HFFc6 (cell line): Measurements from ENCODE around the gene CCS. TPM values are rescaled to one million over a fixed set of nuclear protein-coding genes. Genes with fewer than 3 reads are reported as not detected.

Source experiments
- DNase-seq: peaks from one replicate; pipeline ENCODE4 v3.0.0-alpha.2; 2018
- H3K27ac Mint-ChIP-seq: 2 replicates; pipeline ENCODE4 v1.8.0; 2020; ENCODE audit warnings: mild to moderate bottlenecking, mixed read lengths
- H3K27me3 Mint-ChIP-seq: 2 replicates; pipeline ENCODE4 v1.8.0; 2021; ENCODE audit warnings: mild to moderate bottlenecking, moderate library complexity, mixed read lengths; ENCODE audit not compliant: insufficient read depth
- H3K36me3 Mint-ChIP-seq: 2 replicates; pipeline ENCODE4 v1.8.0; 2021; ENCODE audit warnings: low read depth, mixed read lengths
- H3K4me1 Mint-ChIP-seq: 2 replicates; pipeline ENCODE4 v1.8.0; 2020; ENCODE audit warnings: low read depth, mixed read lengths
- H3K4me3 Mint-ChIP-seq: 2 replicates; pipeline ENCODE4 v1.8.0; 2020; ENCODE audit warnings: mild to moderate bottlenecking, moderate library complexity, mixed read lengths
- H3K9me3 Mint-ChIP-seq: 2 replicates; pipeline ENCODE4 v1.8.0; 2020; ENCODE audit warnings: mild to moderate bottlenecking, mixed read lengths
- total RNA-seq, 6 experiments: library from RNA; stranded (reverse); fragmentation: NEBNext Ultra II Directional; extraction: Animal tissue kit (Norgen Biotek cat#: 25700); gene quantifications; 2 replicates in 1 of 6; 3 replicates in 5 of 6; pipeline ENCODE4 v1.2.3, GENCODE V29; 2021
- TF ChIP-seq, protein P1 (sequence below): fragments of 200-600 bp; sonication (generic); IDR thresholded peaks from 2 replicates; pipeline ENCODE4 v1.5.0; 2021; ENCODE audit warnings: antibody characterized with exemption, mild to moderate bottlenecking

The CCS gene
- total RNA-seq, 6 experiments from 2014 or later, result 25.8 to 27.4 (median 26.5) TPM

DNA sequence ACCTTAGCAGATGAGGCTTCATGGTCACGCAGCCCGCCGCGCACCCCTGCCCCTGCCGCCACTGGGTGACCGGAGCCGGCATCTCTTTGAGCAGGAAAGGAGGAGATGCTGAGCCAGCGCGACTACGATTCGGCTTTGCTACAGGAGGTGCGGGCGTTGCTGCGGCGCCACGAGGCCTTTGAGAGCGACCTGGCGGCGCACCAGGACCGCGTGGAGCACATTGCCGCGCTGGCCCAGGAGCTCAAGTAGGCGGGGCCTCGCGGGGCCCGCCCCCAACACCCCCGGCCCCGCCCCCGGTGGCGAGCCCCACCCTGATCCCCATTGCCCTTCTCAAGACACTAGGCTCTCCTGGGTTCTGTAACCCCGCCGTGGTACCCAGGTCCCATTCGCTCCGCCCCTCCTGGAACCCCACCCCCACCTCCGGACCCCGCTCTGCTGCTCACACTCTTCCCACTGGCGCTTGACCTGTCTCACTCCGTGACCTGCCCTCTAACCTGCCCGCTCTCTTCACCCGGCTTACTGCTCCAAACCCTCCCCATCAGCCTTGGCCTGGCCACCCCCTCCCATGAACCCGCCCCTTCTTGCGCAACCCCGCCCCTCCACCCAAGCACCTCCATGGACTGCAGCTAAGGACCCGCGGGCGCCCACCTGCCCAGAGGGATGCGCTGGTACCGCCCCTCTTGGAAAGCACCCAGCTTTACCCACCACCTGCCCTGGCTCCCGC is 33.7 kb upstream of the CCS start:
- DNase-seq, result no peak
- no peaks in the 10 kb centered on the region for H3K9me3 Mint-ChIP-seq
- TF ChIP-seq, protein P1, sequence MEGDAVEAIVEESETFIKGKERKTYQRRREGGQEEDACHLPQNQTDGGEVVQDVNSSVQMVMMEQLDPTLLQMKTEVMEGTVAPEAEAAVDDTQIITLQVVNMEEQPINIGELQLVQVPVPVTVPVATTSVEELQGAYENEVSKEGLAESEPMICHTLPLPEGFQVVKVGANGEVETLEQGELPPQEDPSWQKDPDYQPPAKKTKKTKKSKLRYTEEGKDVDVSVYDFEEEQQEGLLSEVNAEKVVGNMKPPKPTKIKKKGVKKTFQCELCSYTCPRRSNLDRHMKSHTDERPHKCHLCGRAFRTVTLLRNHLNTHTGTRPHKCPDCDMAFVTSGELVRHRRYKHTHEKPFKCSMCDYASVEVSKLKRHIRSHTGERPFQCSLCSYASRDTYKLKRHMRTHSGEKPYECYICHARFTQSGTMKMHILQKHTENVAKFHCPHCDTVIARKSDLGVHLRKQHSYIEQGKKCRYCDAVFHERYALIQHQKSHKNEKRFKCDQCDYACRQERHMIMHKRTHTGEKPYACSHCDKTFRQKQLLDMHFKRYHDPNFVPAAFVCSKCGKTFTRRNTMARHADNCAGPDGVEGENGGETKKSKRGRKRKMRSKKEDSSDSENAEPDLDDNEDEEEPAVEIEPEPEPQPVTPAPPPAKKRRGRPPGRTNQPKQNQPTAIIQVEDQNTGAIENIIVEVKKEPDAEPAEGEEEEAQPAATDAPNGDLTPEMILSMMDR, result no peak
- no peak overlapping the region for H3K27ac Mint-ChIP-seq
- H3K36me3 Mint-ChIP-seq, result no peaks in the 10 kb centered on the region
- no peaks in the 10 kb centered on the region for H3K4me1 Mint-ChIP-seq
- peaks cover 24% of the 10 kb centered on the region for H3K27me3 Mint-ChIP-seq
- H3K4me3 Mint-ChIP-seq, result no peak overlapping the region

DNA sequence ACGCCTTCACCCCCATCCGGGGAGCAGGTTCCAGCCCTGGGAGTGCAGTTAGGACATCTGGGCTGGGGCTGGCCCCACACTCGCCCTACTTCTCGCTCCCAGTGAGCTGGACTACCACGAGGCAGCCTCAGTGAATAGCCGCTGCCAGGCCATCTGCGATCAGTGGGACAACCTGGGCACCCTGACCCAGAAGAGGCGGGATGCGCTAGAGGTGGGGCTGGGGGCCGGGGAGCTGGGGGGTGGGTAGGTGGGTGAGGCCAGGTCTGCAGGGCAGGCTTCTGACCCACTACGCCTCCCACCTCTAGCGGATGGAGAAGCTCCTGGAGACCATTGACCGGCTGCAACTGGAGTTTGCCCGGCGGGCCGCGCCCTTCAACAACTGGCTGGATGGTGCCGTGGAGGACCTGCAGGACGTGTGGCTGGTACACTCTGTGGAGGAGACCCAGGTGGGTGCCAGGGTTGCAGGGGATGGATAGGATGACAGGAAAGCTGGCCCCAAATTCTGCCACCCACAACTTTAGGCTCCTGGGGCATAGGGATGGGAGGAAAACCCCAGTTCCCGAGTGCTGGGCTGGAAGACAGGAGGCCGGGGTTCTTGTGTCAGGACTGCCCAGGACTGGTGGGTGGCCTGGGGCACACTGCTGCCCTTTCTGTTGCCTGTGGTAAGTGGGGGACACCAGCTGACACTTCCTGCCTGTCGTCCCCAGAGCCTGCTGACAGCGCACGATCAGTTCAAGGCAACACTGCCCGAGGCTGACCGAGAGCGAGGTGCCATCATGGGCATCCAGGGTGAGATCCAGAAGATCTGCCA is 32.9 kb upstream of the CCS start:
- H3K36me3 Mint-ChIP-seq, result no peaks in the 10 kb centered on the region
- TF ChIP-seq, protein P1, result no peak
- H3K4me1 Mint-ChIP-seq, result no peaks in the 10 kb centered on the region
- no peak overlapping the region for H3K4me3 Mint-ChIP-seq
- H3K9me3 Mint-ChIP-seq, result no peaks in the 10 kb centered on the region
- no peak for DNase-seq
- H3K27ac Mint-ChIP-seq, result no peak overlapping the region
- H3K27me3 Mint-ChIP-seq, result peaks cover 21% of the 10 kb centered on the region

DNA sequence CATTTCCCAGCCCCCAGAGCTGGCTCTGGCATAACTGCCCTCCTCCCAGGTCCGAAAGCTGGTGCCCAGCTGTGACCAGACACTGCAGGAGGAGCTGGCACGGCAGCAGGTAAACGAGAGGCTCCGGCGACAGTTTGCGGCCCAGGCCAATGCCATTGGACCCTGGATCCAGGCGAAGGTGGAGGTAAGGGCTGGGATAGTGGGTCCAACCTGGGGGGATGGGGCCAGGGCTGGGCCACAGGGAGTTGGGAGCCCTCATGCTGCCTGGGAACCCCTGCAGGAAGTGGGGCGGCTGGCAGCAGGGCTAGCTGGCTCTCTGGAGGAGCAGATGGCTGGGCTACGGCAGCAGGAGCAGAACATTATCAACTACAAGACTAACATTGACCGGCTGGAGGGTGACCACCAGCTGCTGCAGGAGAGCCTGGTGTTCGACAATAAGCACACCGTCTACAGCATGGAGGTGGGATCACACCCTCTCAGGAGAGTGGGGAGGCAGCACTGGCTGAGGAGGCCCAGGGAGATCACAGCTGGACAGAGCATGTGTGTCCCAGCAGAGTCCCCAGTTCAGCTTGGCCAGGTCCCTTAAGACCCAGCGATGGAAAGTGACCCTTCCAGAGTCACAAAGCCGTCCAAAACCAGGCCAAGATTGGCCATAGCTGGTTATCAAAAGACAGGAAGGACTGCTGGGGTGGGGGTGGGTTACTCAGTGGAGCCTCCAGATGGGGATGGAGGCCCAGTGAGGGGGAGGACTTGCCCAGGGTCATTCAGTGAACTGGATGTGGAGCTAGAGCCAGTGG is 31.6 kb upstream of the CCS start:
- DNase-seq, result no peak
- Mint-ChIP-seq H3K9me3 (no peaks in the 10 kb centered on the region), H3K4me3 (no peak overlapping the region), H3K4me1 (no peaks in the 10 kb centered on the region), H3K27ac (no peak overlapping the region), H3K36me3 (no peaks in the 10 kb centered on the region), H3K27me3 (peaks cover 16% of the 10 kb centered on the region)
- TF ChIP-seq, protein P1, result no peak

DNA sequence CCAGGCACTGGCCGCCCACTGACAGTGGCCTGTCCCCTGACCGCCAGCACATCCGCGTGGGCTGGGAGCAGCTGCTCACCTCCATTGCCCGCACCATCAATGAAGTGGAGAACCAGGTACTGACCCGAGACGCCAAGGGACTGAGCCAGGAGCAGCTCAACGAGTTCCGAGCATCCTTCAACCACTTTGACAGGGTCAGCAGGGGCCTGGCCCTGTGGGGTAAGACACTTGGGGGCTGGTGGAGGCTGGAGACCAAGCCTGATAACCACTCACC is 31.1 kb upstream of the CCS start:
- no peak for DNase-seq
- Mint-ChIP-seq H3K4me3 (no peak overlapping the region), H3K9me3 (no peaks in the 10 kb centered on the region), H3K4me1 (no peaks in the 10 kb centered on the region), H3K27ac (no peak overlapping the region), H3K36me3 (no peaks in the 10 kb centered on the region), H3K27me3 (peaks cover 16% of the 10 kb centered on the region)
- TF ChIP-seq, protein P1, result no peak

DNA sequence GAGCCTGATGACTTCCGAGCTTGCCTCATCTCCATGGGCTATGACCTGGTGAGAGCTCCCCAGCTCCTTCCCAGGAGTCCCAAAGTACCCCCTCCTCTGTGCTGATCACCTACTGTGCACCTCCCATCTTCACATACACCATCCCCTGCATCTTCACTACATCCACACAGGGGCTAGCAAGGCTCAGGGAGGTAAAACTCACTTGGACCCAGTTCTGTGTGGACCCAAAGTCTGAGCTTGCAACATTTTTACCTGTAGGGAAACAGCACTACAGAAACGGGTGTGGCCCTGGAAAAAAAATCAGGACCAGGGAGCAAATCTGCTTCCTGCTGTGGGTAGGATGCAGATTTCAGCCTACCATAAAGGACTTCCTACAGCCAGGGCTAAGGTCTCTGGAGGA is 30.7 kb upstream of the CCS start:
- H3K27ac Mint-ChIP-seq, result no peak overlapping the region
- no peak overlapping the region for H3K4me3 Mint-ChIP-seq
- no peaks in the 10 kb centered on the region for H3K36me3 Mint-ChIP-seq
- no peaks in the 10 kb centered on the region for H3K9me3 Mint-ChIP-seq
- TF ChIP-seq, protein P1, result no peak
- H3K27me3 Mint-ChIP-seq, result peaks cover 15% of the 10 kb centered on the region
- no peaks in the 10 kb centered on the region for H3K4me1 Mint-ChIP-seq
- DNase-seq, result no peak
